Measurements from ENCODE around the gene FBXW11.
"Not testable (repeated sequence)": the region's sequence is repeated elsewhere in the genome, so short reads cannot be mapped to it uniquely, and the experiment has no call there.

The FBXW11 gene

GRCh38 chr5:171952021-171952420, 54.4 kb downstream of the FBXW11 start:
- no peak for TF ChIP-seq CTCF (IDR thresholded peaks at IDR 0.05; ENCODE audit: insufficient read depth, low read length, poor library complexity, severe bottlenecking)
- DNase-seq (ENCODE audit: extremely low read depth, insufficient read length): no peak
- Histone ChIP-seq H3K27me3 (replicated peaks; ENCODE audit: control insufficient read depth, insufficient read depth, low read length) (no peaks in the 10 kb centered on the region), H3K4me3 (replicated peaks; ENCODE audit: low read depth, low read length) (no peak overlapping the region), H3K36me3 (ENCODE audit: control insufficient read depth, insufficient read depth, low read length) (no peaks in the 10 kb centered on the region; the same call in 1 of the 2 replicates)

GRCh38 chr5:171951218-171951617, 55.2 kb downstream of the FBXW11 start:
- H3K4me3 ChIP-seq (replicated peaks; ENCODE audit: low read depth, low read length): no peak overlapping the region
- no peaks in the 10 kb centered on the region; the same call in 1 of the 2 replicates for H3K36me3 ChIP-seq (ENCODE audit: control insufficient read depth, insufficient read depth, low read length)
- no peak for DNase-seq (ENCODE audit: extremely low read depth, insufficient read length)
- TF ChIP-seq CTCF (IDR thresholded peaks at IDR 0.05; ENCODE audit: insufficient read depth, low read length, poor library complexity, severe bottlenecking): no peak
- H3K27me3 ChIP-seq (replicated peaks; ENCODE audit: control insufficient read depth, insufficient read depth, low read length): no peaks in the 10 kb centered on the region

- Histone ChIP-seq H3K4me3 (replicated peaks; ENCODE audit: low read depth, low read length) (no peak overlapping the region), H3K27me3 (replicated peaks; ENCODE audit: control insufficient read depth, insufficient read depth, low read length) (no peaks in the 10 kb centered on the region), H3K36me3 (ENCODE audit: control insufficient read depth, insufficient read depth, low read length) (no peaks in the 10 kb centered on the region)
- no peak for DNase-seq (ENCODE audit: extremely low read depth, insufficient read length)
- no peak for TF ChIP-seq CTCF (IDR thresholded peaks at IDR 0.05; ENCODE audit: insufficient read depth, low read length, poor library complexity, severe bottlenecking)
Observed at GRCh38 chr5:171946000-171946781, 60.2 kb downstream of the FBXW11 start.

- no peaks in the 10 kb centered on the region for H3K27me3 ChIP-seq (replicated peaks; ENCODE audit: control insufficient read depth, insufficient read depth, low read length)
- no peak for TF ChIP-seq CTCF (IDR thresholded peaks at IDR 0.05; ENCODE audit: insufficient read depth, low read length, poor library complexity, severe bottlenecking)
- no peaks in the 10 kb centered on the region for H3K36me3 ChIP-seq (ENCODE audit: control insufficient read depth, insufficient read depth, low read length)
- H3K4me3 ChIP-seq (replicated peaks; ENCODE audit: low read depth, low read length): no peak overlapping the region
- no peak for DNase-seq (ENCODE audit: extremely low read depth, insufficient read length)
Observed at GRCh38 chr5:171945476-171945875, 61.0 kb downstream of the FBXW11 start.

GRCh38 chr5:171945066-171945465, 61.4 kb downstream of the FBXW11 start:
- no peak for TF ChIP-seq CTCF (IDR thresholded peaks at IDR 0.05; ENCODE audit: insufficient read depth, low read length, poor library complexity, severe bottlenecking)
- H3K4me3 ChIP-seq (replicated peaks; ENCODE audit: low read depth, low read length): no peak overlapping the region
- no peaks in the 10 kb centered on the region for H3K27me3 ChIP-seq (replicated peaks; ENCODE audit: control insufficient read depth, insufficient read depth, low read length)
- H3K36me3 ChIP-seq (ENCODE audit: control insufficient read depth, insufficient read depth, low read length): no peaks in the 10 kb centered on the region
- DNase-seq (ENCODE audit: extremely low read depth, insufficient read length): no peak

GRCh38 chr5:171942112-171942516, 64.3 kb downstream of the FBXW11 start:
- not testable (repeated sequence) for H3K4me3 ChIP-seq (replicated peaks; ENCODE audit: low read depth, low read length); H3K27me3 ChIP-seq (replicated peaks; ENCODE audit: control insufficient read depth, insufficient read depth, low read length); DNase-seq (ENCODE audit: extremely low read depth, insufficient read length); H3K36me3 ChIP-seq (ENCODE audit: control insufficient read depth, insufficient read depth, low read length)

- H3K4me3 ChIP-seq (replicated peaks; ENCODE audit: low read depth, low read length); H3K27me3 ChIP-seq (replicated peaks; ENCODE audit: control insufficient read depth, insufficient read depth, low read length); DNase-seq (ENCODE audit: extremely low read depth, insufficient read length); H3K36me3 ChIP-seq (ENCODE audit: control insufficient read depth, insufficient read depth, low read length): not testable (repeated sequence)
Observed at GRCh38 chr5:171941675-171942074, 64.8 kb downstream of the FBXW11 start.

GRCh38 chr5:171941275-171941674, 65.2 kb downstream of the FBXW11 start:
- DNase-seq (ENCODE audit: extremely low read depth, insufficient read length); H3K4me3 ChIP-seq (replicated peaks; ENCODE audit: low read depth, low read length); H3K27me3 ChIP-seq (replicated peaks; ENCODE audit: control insufficient read depth, insufficient read depth, low read length); H3K36me3 ChIP-seq (ENCODE audit: control insufficient read depth, insufficient read depth, low read length): not testable (repeated sequence)

All from GM06990 (cell line).